Calu3 (cell line): ENCODE results near the gene MYH10. TPM values are rescaled to one million over a fixed set of nuclear protein-coding genes. Genes with fewer than 3 reads are reported as not detected.
A peak's percentile ranks its signal among the peaks of the same experiment; 100 is the strongest.

ENCODE experiments used
- BruUV-seq: library from RNA; stranded (reverse); fragments of 400-500 nt; replicated peaks from 2 replicates; lab custom pipeline; 2021; lab: Mats Ljungman, UMichigan
- CTCF ChIA-PET: fragments of 300-600 bp; sonication (Branson Sonifier 250); formaldehyde crosslinking; loops from one replicate; lab custom pipeline; 2022; ENCODE audit warnings: antibody characterized with exemption; lab: Charles Lee
- DNase-seq: peaks from one replicate; pipeline ENCODE4 v3.0.0; 2022
- H3K27ac Mint-ChIP-seq: one replicate; pipeline ENCODE4 v1.8.0; 2022; ENCODE audit warnings: mixed read lengths; ENCODE audit not compliant: unreplicated experiment
- H3K27me3 Mint-ChIP-seq: one replicate; pipeline ENCODE4 v1.8.0; 2022; ENCODE audit warnings: mixed read lengths; ENCODE audit not compliant: unreplicated experiment
- H3K36me3 Mint-ChIP-seq: one replicate; pipeline ENCODE4 v1.8.0; 2022; ENCODE audit warnings: mild to moderate bottlenecking, moderate library complexity, mixed read lengths; ENCODE audit not compliant: insufficient read depth, unreplicated experiment
- H3K4me1 Mint-ChIP-seq: one replicate; pipeline ENCODE4 v1.8.0; 2022; ENCODE audit warnings: mild to moderate bottlenecking, low read depth, mixed read lengths; ENCODE audit not compliant: unreplicated experiment
- H3K4me3 Mint-ChIP-seq: one replicate; pipeline ENCODE4 v1.8.0; 2022; ENCODE audit warnings: mild to moderate bottlenecking, low read depth, moderate library complexity, mixed read lengths; ENCODE audit not compliant: unreplicated experiment
- H3K9me3 Mint-ChIP-seq: one replicate; pipeline ENCODE4 v1.8.0; 2022; ENCODE audit warnings: low read depth, mixed read lengths; ENCODE audit not compliant: unreplicated experiment
- intact Hi-C: fragments of 100-400 bp; cut with micrococcal nuclease; formaldehyde crosslinking; loops from one replicate; pipeline ENCODE4 v1.10.0; 2022; ENCODE audit not compliant: unreplicated experiment
- total RNA-seq: library from RNA; stranded (reverse); gene quantifications from 2 replicates; pipeline ENCODE4 v1.2.3, GENCODE V29; 2022
- TF ChIP-seq, protein P1 (sequence below): fragments of 200-600 bp; IDR thresholded peaks from one replicate; pipeline ENCODE4 v1.8.0; 2022; ENCODE audit warnings: antibody characterized with exemption; ENCODE audit not compliant: unreplicated experiment

The MYH10 gene
- total RNA-seq, 1 experiment from 2014 or later: 37.0 TPM

DNA sequence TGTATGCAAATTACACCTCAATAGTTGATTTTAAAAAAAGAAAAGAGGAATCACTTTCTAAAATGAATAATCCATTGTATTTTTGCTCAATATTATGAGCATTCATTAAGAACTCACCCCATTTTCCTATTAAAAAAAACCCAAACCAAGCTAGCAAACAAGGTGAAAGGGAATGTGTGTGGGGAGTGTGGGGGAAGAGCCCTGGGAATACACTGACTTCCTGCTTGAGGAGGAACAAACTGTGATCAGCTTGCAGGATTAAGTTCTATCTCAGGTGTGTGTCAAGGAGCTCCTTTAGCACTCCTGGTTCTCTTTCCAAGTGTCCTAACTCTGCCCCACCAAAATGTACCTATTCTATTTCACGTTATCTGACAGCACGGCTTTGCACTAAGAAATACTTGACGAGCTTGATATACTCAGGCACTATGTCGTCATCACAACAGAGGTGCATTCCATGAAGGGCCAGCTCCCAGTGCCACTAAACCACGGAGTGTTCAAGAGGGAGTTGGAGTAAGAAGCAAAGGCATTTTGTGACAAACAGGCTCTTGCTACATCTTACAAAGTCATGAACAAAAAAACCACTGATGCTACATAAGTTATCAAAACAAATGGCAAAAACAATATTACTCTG is 73.2 kb downstream of the MYH10 start:
- Mint-ChIP-seq H3K9me3 (no peaks in the 10 kb centered on the region), H3K4me3 (no peak overlapping the region), H3K27ac (no peak overlapping the region), H3K36me3 (peaks cover 2% of the 10 kb centered on the region), H3K27me3 (no peaks in the 10 kb centered on the region), H3K4me1 (no peaks in the 10 kb centered on the region)
- DNase-seq: no peak
- intact Hi-C loops: no loop called here
- TF ChIP-seq, protein P1, sequence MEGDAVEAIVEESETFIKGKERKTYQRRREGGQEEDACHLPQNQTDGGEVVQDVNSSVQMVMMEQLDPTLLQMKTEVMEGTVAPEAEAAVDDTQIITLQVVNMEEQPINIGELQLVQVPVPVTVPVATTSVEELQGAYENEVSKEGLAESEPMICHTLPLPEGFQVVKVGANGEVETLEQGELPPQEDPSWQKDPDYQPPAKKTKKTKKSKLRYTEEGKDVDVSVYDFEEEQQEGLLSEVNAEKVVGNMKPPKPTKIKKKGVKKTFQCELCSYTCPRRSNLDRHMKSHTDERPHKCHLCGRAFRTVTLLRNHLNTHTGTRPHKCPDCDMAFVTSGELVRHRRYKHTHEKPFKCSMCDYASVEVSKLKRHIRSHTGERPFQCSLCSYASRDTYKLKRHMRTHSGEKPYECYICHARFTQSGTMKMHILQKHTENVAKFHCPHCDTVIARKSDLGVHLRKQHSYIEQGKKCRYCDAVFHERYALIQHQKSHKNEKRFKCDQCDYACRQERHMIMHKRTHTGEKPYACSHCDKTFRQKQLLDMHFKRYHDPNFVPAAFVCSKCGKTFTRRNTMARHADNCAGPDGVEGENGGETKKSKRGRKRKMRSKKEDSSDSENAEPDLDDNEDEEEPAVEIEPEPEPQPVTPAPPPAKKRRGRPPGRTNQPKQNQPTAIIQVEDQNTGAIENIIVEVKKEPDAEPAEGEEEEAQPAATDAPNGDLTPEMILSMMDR: no peak
- CTCF ChIA-PET: interaction anchor here (0.6 kb wide), 1 partner anchor 27 kb away, joined by 4 read pairs; no protein-coding TSS in a partner anchor
- BruUV-seq: no TSS peak

- peak; percentile 11 for DNase-seq
- H3K4me1 Mint-ChIP-seq: no peaks in the 10 kb centered on the region
- CTCF ChIA-PET: no interaction called here
- no peaks in the 10 kb centered on the region for H3K27me3 Mint-ChIP-seq
- H3K27ac Mint-ChIP-seq: no peak overlapping the region
- no peaks in the 10 kb centered on the region for H3K9me3 Mint-ChIP-seq
- no peak overlapping the region for H3K4me3 Mint-ChIP-seq
- intact Hi-C loops: no loop called here
- TF ChIP-seq, protein P1: no peak
- H3K36me3 Mint-ChIP-seq: peaks cover 5% of the 10 kb centered on the region
- BruUV-seq: no TSS peak
Observed at GRCh38 chr17:8556074-8556473, 74.5 kb downstream of the MYH10 start.

- intact Hi-C loops: no loop called here
- H3K36me3 Mint-ChIP-seq: peaks cover 5% of the 10 kb centered on the region
- TF ChIP-seq, protein P1: no peak
- no peaks in the 10 kb centered on the region for H3K9me3 Mint-ChIP-seq
- no peak overlapping the region for H3K27ac Mint-ChIP-seq
- no peaks in the 10 kb centered on the region for H3K27me3 Mint-ChIP-seq
- H3K4me1 Mint-ChIP-seq: no peaks in the 10 kb centered on the region
- CTCF ChIA-PET: no interaction called here
- no peak overlapping the region for H3K4me3 Mint-ChIP-seq
- no TSS peak for BruUV-seq
- no peak for DNase-seq
Observed at GRCh38 chr17:8555062-8555461, 75.5 kb downstream of the MYH10 start.

DNA sequence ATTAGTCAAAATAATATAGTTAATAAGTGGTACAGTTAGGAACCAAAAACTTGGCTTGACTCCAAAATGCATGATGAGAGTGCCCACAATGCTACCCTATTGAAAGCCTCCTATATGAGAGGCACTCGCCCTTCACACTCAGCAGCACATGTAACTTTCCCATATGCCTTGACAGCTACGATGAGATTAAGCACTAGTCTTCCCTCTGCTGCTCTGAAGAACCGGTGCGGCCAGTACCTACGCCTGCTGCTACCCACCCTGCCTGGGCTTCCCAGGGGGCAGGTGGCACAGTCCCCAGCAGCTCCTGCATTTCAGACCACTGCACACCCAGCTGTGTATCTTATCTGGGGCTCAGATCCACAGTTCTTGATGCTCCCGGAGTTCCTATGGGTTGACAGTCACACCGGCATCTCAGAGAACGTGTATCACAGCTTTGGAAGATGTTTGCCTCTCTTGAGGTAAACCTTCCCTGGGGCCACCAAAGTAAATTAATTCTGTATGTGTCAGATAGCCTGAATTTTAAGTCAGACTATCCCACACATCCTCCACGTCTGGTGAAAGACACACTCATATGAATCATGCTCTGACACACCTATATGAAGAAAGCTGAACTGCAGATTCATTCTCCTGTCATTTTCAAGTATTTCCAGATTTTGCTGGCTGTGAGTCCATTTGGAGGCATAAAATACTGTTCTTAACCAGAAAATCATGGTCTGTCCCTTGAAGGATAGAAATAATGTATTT is 77.8 kb downstream of the MYH10 start:
- Mint-ChIP-seq H3K27me3 (no peaks in the 10 kb centered on the region), H3K4me3 (no peak overlapping the region), H3K27ac (no peak overlapping the region), H3K4me1 (no peaks in the 10 kb centered on the region), H3K36me3 (peaks cover 5% of the 10 kb centered on the region), H3K9me3 (no peaks in the 10 kb centered on the region)
- BruUV-seq: no TSS peak
- TF ChIP-seq, protein P1: no peak
- CTCF ChIA-PET: no interaction called here
- no peak for DNase-seq
- intact Hi-C loops: no loop called here
